Limb (tissue), 2 donors: Measurements from ENCODE around the gene ZNF792.
A peak's percentile ranks its signal among the peaks of the same experiment; 100 is the strongest.
"Not testable (repeated sequence)": the region's sequence is repeated elsewhere in the genome, so short reads cannot be mapped to it uniquely, and the experiment has no call there.

ENCODE experiments used
- DNase-seq, 2 donors: peaks; one replicate each; pipeline ENCODE4 v3.0.0-alpha.2; 2016; ENCODE audit errors: extremely low spot score in 2 of 2

The ZNF792 gene

GRCh38 chr19:34970185-34970780 is 6.3 kb upstream of the ZNF792 start:
- DNase-seq, result not testable (repeated sequence)

GRCh38 chr19:34969721-34970120 is 5.7 kb upstream of the ZNF792 start:
- no peak for DNase-seq

GRCh38 chr19:34967551-34967950 is 3.5 kb upstream of the ZNF792 start:
- DNase-seq, result no peak

- DNase-seq, result not testable (repeated sequence)
Measured at GRCh38 chr19:34965505-34965904, 1.5 kb upstream of the ZNF792 start.

- DNase-seq, result no peak
Measured at GRCh38 chr19:34964598-34964997, 569 bp upstream of the ZNF792 start.

- peak in 1 of 2 donors; percentile 32 for DNase-seq
Measured at GRCh38 chr19:34962687-34963572, 1.1 kb downstream of the ZNF792 start.

GRCh38 chr19:34961775-34962686 is 2.0 kb downstream of the ZNF792 start:
- DNase-seq, result no peak

- DNase-seq, result no peak
Measured at GRCh38 chr19:34960940-34961679, 2.9 kb downstream of the ZNF792 start.

GRCh38 chr19:34960103-34960805 is 3.8 kb downstream of the ZNF792 start:
- no peak for DNase-seq

- no peak for DNase-seq
Measured at GRCh38 chr19:34959021-34959420, 5.0 kb downstream of the ZNF792 start.

- no peak for DNase-seq
Measured at GRCh38 chr19:34957830-34958751, 5.9 kb downstream of the ZNF792 start.

GRCh38 chr19:34953092-34953491 is 10.9 kb downstream of the ZNF792 start:
- no peak for DNase-seq

- DNase-seq, result no peak
Measured at GRCh38 chr19:34943861-34944573, 20.0 kb downstream of the ZNF792 start.

GRCh38 chr19:34938886-34939285 is 25.1 kb downstream of the ZNF792 start:
- no peak for DNase-seq

GRCh38 chr19:34936184-34936583 is 27.8 kb downstream of the ZNF792 start:
- DNase-seq, result no peak

- no peak for DNase-seq
Measured at GRCh38 chr19:34932494-34932893, 31.5 kb downstream of the ZNF792 start.

GRCh38 chr19:34926685-34927375 is 37.2 kb downstream of the ZNF792 start, which contains the start of gene ZNF30:
Gene ZNF30, plus strand, starts transcription at chr19:34926903. Its CDS starts 3,045 bp downstream, at chr19:34929948.
- peak; percentile 87 to 90 for DNase-seq

GRCh38 chr19:34926361-34926684 is 37.7 kb downstream of the ZNF792 start:
- DNase-seq, result no peak
